Testis (tissue), 2 donors: ENCODE data around the gene CDH22.

Source experiments
- CTCF ChIP-seq, 3 experiments: fragments of 450-650 bp in 2 of 3; fragments of 200-600 bp in 1 of 3; sonication (generic) in 1 of 3; IDR thresholded peaks; one replicate each; pipeline ENCODE4 v1.5.1; 2016 to 2019; ENCODE audit warnings: antibody characterized with exemption in 3 of 3, mild to moderate bottlenecking in 2 of 3, moderate library complexity in 1 of 3
- POLR2A ChIP-seq: fragments of 450-650 bp; IDR thresholded peaks from one replicate; pipeline ENCODE4 v1.6.1; 2017; ENCODE audit warnings: antibody characterized with exemption, mild to moderate bottlenecking, moderate library complexity

DNA sequence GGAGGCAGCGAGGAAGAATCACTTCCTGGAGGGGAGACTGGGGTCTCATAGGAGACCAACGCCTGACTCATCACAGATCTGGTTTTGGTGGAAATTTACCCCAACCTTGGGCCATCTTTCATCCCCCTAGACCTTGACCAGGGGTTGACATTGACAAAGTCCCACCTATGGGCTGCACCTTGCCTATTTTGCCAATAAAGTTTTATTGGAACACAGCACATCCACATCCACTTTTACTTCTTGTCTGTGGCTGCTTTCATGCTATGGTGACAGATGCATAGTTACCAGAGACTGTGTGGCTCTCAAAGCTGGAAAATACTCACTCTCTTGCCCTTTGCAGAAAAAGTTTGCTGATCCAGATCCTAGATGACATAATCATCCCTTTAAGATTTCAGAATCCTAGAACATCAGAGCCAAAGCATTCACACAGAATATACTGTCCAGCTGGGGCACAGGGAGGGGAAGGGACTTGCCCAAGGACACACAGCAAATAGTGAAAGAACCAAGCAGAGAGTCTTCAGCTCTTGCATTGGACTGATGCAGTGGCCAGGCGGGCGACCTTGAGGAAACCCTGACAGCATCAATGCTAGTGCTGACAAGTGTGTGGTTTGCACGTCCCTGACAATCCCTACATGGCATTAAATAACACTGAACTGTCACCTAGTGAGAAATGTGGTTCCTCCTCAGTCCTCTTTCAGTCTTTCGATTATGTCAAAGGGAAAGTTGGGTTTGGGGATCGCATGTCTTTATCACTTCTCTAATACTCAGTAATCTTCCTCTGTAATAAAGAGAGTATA is 149.0 kb downstream of the CDH22 start:
- TF ChIP-seq CTCF (IDR thresholded peaks at IDR 0.05) (no peak), POLR2A (no peak)
